HG03469 (cell line): Measurements from ENCODE around the gene ATP5PO.
"Not testable (repeated sequence)": the region's sequence is repeated elsewhere in the genome, so short reads cannot be mapped to it uniquely, and the experiment has no call there.

Experiments used
- ATAC-seq: cut with Tn5 transposase; IDR thresholded peaks from one replicate; pipeline ENCODE4 v1.9.1; 2021; ENCODE audit warnings: mild to moderate bottlenecking, moderate library complexity, moderate number of reproducible peaks; ENCODE audit not compliant: unreplicated experiment

The ATP5PO gene

GRCh38 chr21:33940881-33941245 lies 25.3 kb upstream of the ATP5PO start:
- no peak for ATAC-seq

GRCh38 chr21:33940164-33940880 lies 24.7 kb upstream of the ATP5PO start:
- no peak for ATAC-seq

GRCh38 chr21:33939226-33939625 lies 23.6 kb upstream of the ATP5PO start:
- no peak for ATAC-seq

GRCh38 chr21:33938381-33938780 lies 22.8 kb upstream of the ATP5PO start:
- ATAC-seq = no peak

GRCh38 chr21:33937931-33938339 lies 22.3 kb upstream of the ATP5PO start:
- ATAC-seq = no peak

GRCh38 chr21:33937146-33937545 lies 21.5 kb upstream of the ATP5PO start:
- ATAC-seq = no peak

- ATAC-seq = no peak
These were observed 20.9 kb upstream of the ATP5PO start for GRCh38 chr21:33936301-33937038.

- ATAC-seq = no peak
These were observed 17.1 kb upstream of the ATP5PO start for GRCh38 chr21:33932731-33933130.

GRCh38 chr21:33931799-33932390 lies 16.3 kb upstream of the ATP5PO start:
- no peak for ATAC-seq

GRCh38 chr21:33931052-33931798 lies 15.6 kb upstream of the ATP5PO start:
- ATAC-seq = not testable (repeated sequence)

- not testable (repeated sequence) for ATAC-seq
These were observed 10.6 kb upstream of the ATP5PO start for GRCh38 chr21:33926248-33926647.

GRCh38 chr21:33924766-33925100 lies 9.1 kb upstream of the ATP5PO start:
- ATAC-seq = no peak

GRCh38 chr21:33924079-33924765 lies 8.6 kb upstream of the ATP5PO start:
- no peak for ATAC-seq

- no peak for ATAC-seq
These were observed 1.8 kb upstream of the ATP5PO start for GRCh38 chr21:33917421-33917820.

- no peak for ATAC-seq
These were observed 580 bp upstream of the ATP5PO start for GRCh38 chr21:33916200-33916567.

- ATAC-seq = no peak
These were observed 1.4 kb downstream of the ATP5PO start for GRCh38 chr21:33914188-33914587.

GRCh38 chr21:33909756-33910155 lies 5.8 kb downstream of the ATP5PO start:
- ATAC-seq = no peak

GRCh38 chr21:33908760-33909159 lies 6.8 kb downstream of the ATP5PO start:
- ATAC-seq = no peak

- ATAC-seq = no peak
These were observed 11.6 kb downstream of the ATP5PO start for GRCh38 chr21:33904041-33904440.

GRCh38 chr21:33902349-33902748 lies 13.3 kb downstream of the ATP5PO start:
- ATAC-seq = no peak
